ENCODE measurements around the gene CMSS1. TPM values are rescaled to one million over a fixed set of nuclear protein-coding genes. Genes with fewer than 3 reads are reported as not detected.
A peak's percentile ranks its signal among the peaks of the same experiment; 100 is the strongest.

Gene CMSS1
- total and polyA plus RNA-seq, 8 donors: 14.4 to 29.9 (median 15.9) TPM

DNA sequence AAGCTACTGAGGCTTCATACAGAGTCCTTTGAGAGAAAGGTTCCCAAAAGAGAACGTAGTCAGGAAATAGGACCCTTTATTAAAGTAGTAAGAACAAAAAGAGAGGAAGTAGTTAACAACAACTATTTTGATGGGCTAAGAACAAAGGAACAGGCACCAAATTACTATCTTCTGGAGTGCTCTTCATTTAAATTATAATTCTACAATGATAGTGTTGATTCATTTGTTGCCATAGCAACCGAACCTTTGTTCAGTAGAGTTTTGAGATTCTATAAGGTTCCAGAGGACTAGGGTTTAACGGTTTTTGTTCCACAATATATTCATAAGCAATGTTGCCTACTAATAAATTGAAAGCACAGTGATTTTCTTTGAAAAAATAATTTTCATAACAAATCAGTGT lies 78.8 kb downstream of the CMSS1 start:
- no peaks in the 10 kb centered on the region for H3K27me3 ChIP-seq
- DNase-seq (no peak), ATAC-seq (no peak), FAIRE-seq (no peak)
- H3K4me1 ChIP-seq: peaks cover 0 to 8% (median 7%) of the 10 kb centered on the region in 3 donors
- WGBS, 2 donors: 90 to 94% methylated on average over 3 of the region's 3 CpGs
- TF ChIP-seq, protein P1, sequence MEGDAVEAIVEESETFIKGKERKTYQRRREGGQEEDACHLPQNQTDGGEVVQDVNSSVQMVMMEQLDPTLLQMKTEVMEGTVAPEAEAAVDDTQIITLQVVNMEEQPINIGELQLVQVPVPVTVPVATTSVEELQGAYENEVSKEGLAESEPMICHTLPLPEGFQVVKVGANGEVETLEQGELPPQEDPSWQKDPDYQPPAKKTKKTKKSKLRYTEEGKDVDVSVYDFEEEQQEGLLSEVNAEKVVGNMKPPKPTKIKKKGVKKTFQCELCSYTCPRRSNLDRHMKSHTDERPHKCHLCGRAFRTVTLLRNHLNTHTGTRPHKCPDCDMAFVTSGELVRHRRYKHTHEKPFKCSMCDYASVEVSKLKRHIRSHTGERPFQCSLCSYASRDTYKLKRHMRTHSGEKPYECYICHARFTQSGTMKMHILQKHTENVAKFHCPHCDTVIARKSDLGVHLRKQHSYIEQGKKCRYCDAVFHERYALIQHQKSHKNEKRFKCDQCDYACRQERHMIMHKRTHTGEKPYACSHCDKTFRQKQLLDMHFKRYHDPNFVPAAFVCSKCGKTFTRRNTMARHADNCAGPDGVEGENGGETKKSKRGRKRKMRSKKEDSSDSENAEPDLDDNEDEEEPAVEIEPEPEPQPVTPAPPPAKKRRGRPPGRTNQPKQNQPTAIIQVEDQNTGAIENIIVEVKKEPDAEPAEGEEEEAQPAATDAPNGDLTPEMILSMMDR (IDR thresholded peaks at IDR 0.05): no peak
- intact Hi-C loops (cut with DNase I): no loop called here
- no peaks in the 10 kb centered on the region for H3K9me3 ChIP-seq
- no peak overlapping the region for H3K4me3 ChIP-seq
- no peaks in the 10 kb centered on the region for H3K36me3 ChIP-seq
- no peak overlapping the region for H3K27ac ChIP-seq

DNA sequence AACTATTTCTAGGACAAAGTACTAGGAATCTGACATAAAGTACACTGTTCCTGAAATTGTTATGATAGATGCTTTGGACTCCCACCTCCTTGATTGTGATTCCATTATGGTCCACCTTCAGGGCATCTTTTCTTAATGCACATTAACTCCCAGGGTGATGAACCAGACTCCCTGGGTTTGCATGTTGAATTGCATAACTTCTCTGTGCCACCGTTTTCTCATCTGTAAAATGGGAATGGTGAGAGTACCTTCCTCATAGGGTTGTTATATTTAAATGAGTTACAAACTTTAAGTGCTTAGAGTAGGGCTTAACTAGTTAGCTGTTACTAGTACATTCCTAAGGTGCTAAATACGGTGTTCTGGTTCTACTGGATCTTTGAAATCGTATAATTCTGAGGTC lies 81.9 kb downstream of the CMSS1 start:
- 95% methylated on average over 3 of the region's 3 CpGs for WGBS, 2 donors
- DNase-seq (no peak), ATAC-seq (no peak), FAIRE-seq (no peak)
- no peak overlapping the region for H3K27ac ChIP-seq
- H3K4me1 ChIP-seq: peaks cover 0 to 15% (median 10%) of the 10 kb centered on the region in 3 donors
- H3K27me3 ChIP-seq: no peaks in the 10 kb centered on the region
- TF ChIP-seq, protein P1 (IDR thresholded peaks at IDR 0.05): no peak
- H3K4me3 ChIP-seq: no peak overlapping the region
- H3K36me3 ChIP-seq: no peaks in the 10 kb centered on the region
- no peaks in the 10 kb centered on the region for H3K9me3 ChIP-seq
- intact Hi-C loops (cut with DNase I): no loop called here

DNA sequence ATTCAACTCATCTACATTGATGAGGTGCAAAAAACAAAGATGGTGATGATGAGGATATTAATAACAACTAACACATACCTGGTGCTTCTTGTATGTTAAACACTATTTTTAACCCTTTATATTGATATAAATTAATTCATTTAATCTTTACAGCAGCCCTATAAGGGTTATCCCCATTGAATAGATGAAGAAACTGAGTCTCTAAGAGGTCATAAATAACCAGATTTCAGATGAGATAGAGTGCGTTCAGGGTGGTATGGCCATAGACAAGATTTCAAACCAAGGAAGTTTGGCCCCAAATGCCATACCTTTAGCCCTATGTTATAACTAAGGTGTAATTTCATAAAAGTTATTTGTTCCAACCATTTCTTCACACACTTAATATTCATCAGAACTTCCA lies 82.6 kb downstream of the CMSS1 start:
- FAIRE-seq: no peak
- no peaks in the 10 kb centered on the region for H3K9me3 ChIP-seq
- TF ChIP-seq, protein P1 (IDR thresholded peaks at IDR 0.05): no peak
- ATAC-seq: no peak
- intact Hi-C loops (cut with DNase I): no loop called here
- WGBS, 2 donors: 92 to 97% methylated on average over 1 of the region's 1 CpG
- no peak overlapping the region for H3K27ac ChIP-seq
- no peaks in the 10 kb centered on the region for H3K27me3 ChIP-seq
- no peaks in the 10 kb centered on the region for H3K36me3 ChIP-seq
- H3K4me1 ChIP-seq: peaks cover 0 to 15% (median 10%) of the 10 kb centered on the region in 3 donors
- no peak for DNase-seq
- no peak overlapping the region for H3K4me3 ChIP-seq

DNA sequence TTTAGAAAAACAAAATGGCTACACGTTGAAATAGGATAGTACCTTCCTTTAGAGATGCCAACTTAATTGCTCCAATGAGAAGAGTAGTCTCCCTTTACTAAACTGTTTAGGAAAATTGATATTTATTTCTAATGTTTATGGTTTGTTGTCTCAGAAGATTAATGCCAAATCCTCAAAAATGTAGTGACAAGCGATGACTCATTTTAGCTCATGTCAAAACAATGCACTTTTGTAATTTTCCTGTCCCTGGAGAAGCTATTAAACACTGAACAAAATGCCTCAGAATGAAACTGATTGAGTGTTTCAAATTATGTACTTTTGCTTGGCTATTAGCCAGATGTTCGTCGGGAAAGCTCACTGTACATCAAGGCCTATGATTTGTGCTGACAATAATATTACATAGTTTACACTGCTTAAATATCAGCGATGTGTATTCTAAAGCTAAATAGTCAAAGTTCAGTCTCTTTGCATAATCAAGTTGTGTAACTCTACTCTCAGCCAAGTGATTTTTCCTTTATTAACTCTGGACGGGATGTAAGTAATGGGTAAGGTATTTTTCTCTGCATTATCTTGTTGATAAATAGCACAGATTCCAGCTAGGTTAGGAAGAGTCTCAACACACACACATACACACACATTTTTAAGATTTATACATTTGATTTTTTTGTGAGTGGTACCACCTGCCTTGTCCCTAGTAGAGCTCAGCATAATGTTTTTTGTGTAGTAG lies 83.7 kb downstream of the CMSS1 start:
- FAIRE-seq: no peak
- TF ChIP-seq, protein P1 (IDR thresholded peaks at IDR 0.05): no peak
- peak; percentile 53 to 76 (median 66) for ATAC-seq
- Histone ChIP-seq H3K4me1 (peaks cover 0 to 15% (median 10%) of the 10 kb centered on the region in 3 donors), H3K4me3 (no peak overlapping the region), H3K27ac (peak overlapping the region in 2 of 4 donors; percentile 30 to 60), H3K36me3 (no peaks in the 10 kb centered on the region), H3K9me3 (no peaks in the 10 kb centered on the region), H3K27me3 (no peaks in the 10 kb centered on the region)
- no peak for DNase-seq
- intact Hi-C loops (cut with DNase I): no loop called here
- WGBS, 2 donors: 15 to 18% methylated on average over 6 of the region's 6 CpGs

DNA sequence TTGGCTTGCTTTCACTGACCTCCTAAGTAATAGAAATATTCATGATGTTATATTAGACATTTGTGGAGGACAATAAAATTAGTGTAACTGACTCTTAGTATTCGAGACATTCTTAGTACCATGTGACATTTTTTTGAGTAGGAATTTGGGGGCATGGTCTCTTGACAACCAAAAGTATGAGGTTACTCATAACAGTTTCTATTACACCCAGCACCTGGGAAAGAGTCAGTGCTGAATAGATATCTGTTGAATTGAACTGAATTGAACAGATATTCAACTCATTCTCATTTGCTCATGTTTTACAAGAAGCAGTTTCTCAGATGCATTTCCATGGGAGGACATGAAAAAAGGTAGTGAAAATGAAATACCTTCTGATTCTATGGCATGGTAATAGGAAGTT lies 84.4 kb downstream of the CMSS1 start:
- FAIRE-seq (no peak), ATAC-seq (no peak), DNase-seq (no peak)
- H3K4me3 ChIP-seq: no peak overlapping the region
- peaks cover 0 to 15% (median 10%) of the 10 kb centered on the region in 3 donors for H3K4me1 ChIP-seq
- no peaks in the 10 kb centered on the region for H3K36me3 ChIP-seq
- 75 to 84% methylated on average over 1 of the region's 1 CpG for WGBS, 2 donors
- H3K27ac ChIP-seq: peak overlapping the region in 2 of 4 donors; percentile 30 to 60
- TF ChIP-seq, protein P1 (IDR thresholded peaks at IDR 0.05): no peak
- intact Hi-C loops (cut with DNase I): no loop called here
- H3K9me3 ChIP-seq: no peaks in the 10 kb centered on the region
- no peaks in the 10 kb centered on the region for H3K27me3 ChIP-seq
